GM12874 (cell line): ENCODE measurements around the gene ZNRF3.

ENCODE experiments used
- CTCF ChIP-seq: IDR thresholded peaks from 2 replicates; pipeline ENCODE4 v1.5.1; 2011; ENCODE audit warnings: low read depth, mild to moderate bottlenecking, control low read depth, low read length, moderate library complexity; ENCODE audit not compliant: insufficient read depth

The ZNRF3 gene

GRCh38 chr22:29044657-29045176, 161.3 kb downstream of the ZNRF3 start:
- TF ChIP-seq CTCF = no peak

GRCh38 chr22:29048822-29049654, 165.7 kb downstream of the ZNRF3 start:
- no peak for TF ChIP-seq CTCF

- TF ChIP-seq CTCF = no peak
Observed at GRCh38 chr22:29049655-29050263, 166.4 kb downstream of the ZNRF3 start.

- no peak for TF ChIP-seq CTCF
Observed at GRCh38 chr22:29050457-29050856, 167.1 kb downstream of the ZNRF3 start.

GRCh38 chr22:29053048-29053702, 169.8 kb downstream of the ZNRF3 start:
- no peak for TF ChIP-seq CTCF

GRCh38 chr22:29054251-29054767, 170.9 kb downstream of the ZNRF3 start:
- no peak for TF ChIP-seq CTCF

- no peak for TF ChIP-seq CTCF
Observed at GRCh38 chr22:29055192-29055830, 171.9 kb downstream of the ZNRF3 start.
